SIG-M5 (cell line): ENCODE results near the gene CCNK.

Experiments used
- DNase-seq: peaks from one replicate; lab custom pipeline; 2025; lab: John Stamatoyannopoulos, UW

CCNK gene

GRCh38 chr14:99520571-99521081, 39.4 kb downstream of the CCNK start:
- DNase-seq: no peak

DNA sequence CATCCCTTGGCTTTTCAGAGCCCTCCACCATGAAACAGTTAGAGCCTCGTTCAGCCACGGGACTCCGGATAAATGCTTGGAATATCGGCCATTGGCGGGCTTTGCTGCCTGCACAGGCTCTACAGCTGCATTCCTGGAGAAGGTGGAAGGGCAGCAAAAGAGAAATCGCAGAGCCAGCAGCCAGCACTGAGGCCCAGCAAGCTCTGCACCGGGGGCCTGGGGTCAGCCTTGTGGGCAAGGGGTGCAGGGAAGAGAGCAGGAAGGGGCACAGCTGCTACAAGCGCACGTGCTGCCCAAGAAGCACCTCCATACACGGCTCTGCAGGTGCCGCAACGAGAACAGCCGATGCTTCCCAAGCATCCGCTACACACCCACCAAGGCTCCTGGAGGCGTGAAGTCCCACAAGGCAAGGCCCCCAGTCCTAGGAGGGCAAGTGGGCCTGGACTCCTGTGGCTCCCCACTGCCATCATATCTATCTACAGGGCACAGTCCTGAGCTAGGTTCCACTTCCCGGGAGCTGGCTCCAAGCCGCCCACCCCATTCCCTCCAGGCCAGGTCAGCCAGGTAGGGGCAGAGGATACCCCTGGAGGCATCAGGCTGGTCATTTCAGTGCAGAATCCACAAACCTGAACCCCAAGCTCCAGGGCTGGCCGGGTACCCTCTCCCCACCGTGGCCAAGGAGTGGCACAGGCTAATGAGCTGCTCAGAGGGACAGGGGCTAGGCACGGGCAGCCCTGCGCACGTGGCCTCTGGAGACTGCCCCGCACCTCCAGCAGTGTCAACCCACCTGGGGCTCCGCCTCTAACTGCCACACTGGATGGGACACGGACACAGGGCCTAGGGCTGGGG, 40.2 kb downstream of the CCNK start:
- no peak for DNase-seq

DNA sequence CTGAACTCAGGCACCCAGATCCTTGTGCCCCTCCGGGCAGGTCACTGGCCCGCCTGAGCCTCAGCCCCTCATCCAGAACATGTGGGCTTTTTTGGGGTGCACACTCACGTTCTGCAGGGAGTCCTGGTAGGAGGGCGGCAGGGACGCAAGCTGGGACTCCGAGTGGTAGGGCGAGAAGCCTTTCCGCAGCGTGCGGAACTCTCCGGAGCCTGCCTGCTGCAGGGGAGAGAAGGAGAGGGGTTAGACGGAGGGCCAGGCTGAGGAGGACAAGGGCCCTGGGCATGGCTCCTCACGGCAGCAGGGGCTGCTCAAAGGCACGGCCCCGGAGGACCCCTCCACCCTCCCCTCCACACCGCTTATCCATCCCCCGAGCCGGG, 40.8 kb downstream of the CCNK start:
- DNase-seq: no peak

- DNase-seq: no peak
Measured at GRCh38 chr14:99522457-99522891, 41.3 kb downstream of the CCNK start.

DNA sequence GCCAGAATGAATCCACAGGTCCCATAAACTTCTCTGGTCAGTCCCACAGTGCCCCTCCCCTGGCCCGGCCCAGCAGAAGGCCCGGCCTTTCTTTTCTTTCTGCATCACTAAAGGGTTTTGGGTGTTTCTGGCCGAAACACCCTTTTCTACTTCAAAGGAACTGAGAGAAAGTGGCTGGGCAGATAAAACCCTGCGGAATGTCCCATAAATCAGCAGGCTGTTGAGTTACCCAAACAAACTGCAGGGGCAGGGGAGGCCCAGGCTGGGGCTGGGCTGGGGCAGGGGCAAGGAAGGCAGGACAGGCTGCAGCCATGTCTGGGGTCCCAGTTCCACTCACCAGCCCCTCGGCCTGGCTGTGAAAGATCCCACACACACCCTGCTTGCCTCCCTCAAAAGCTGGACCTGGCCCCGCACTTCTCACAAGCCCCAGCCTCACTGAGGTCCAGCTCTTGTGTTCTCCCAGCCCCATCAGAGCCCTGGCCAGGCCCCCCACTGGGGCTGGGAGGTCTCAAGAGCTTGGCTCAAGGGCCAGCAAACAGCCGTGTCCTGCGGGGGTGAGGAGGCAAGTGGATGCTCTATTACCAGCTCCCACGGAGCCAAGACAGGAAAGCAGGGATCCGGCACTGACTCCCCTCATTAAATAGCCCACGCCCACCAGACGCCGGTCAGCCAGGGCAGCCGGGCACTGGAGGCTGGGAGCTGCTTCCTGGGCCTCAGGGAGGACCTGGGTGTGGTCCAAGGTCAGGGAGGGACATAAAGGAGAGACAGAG, 41.9 kb downstream of the CCNK start:
- DNase-seq: no peak

- DNase-seq: no peak
Measured at GRCh38 chr14:99523704-99524055, 42.5 kb downstream of the CCNK start.

DNA sequence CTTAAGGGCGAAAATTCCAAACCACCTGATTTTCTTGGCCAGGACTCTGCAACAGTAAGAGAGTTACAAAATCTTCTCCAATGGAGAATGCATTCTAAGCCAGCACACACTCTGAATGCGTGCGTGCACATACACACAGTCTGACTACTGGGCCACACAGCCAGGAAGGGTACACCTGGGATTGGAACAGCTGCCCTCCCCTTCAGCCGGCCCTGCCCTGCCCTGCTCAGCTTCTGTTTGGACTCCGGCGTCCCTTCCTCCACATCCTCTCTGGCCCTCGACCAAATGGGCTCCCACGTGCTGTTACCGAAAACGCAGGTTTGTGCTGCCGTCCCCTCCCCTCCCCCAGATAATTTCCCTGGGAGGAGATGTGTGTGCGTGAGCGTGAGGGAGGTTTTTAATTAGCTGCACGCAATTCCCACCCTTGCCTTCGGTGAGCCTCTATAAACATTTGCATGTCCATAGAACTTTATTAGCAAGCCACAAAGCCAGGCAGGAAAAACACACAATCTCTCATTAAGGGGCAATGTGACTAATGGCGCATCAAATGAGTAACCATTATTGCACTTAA, 43.0 kb downstream of the CCNK start:
- no peak for DNase-seq

GRCh38 chr14:99524804-99525698, 43.8 kb downstream of the CCNK start:
- DNase-seq: no peak

- DNase-seq: no peak
Measured at GRCh38 chr14:99525699-99526080, 44.5 kb downstream of the CCNK start.

- no peak for DNase-seq
Measured at GRCh38 chr14:99527026-99527425, 45.8 kb downstream of the CCNK start.

DNA sequence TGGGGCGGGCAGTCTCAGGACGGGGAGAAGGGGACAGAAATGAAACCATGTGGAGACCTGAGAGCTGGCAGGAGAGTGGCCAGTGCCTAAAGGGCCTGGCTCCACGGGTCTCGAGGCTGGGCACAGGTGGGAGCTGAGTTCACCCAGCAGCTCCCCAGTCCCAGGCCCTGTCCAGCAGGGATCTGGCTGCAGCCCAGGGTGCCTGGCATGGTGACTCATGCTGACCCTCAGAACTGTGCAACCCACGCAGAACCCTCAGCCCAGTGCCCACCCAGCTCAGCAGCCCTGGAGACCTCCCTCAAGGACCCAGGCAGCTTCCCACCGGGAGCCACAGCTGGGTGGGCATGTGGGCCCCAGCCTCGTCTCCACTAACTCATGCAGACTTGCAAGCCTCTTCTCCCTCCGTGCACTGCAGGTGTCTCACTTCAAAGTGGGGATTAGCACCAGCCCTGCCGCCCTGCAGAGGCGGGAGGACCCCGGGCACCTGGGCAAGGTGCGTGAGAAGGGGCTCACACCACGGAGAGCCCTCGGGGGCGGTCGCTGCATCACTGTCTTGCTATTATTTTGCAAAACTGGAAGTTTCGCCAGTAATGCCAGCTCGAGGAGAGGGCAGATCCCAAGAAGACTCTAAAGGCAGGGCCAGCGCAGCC, 46.3 kb downstream of the CCNK start:
- no peak for DNase-seq

GRCh38 chr14:99529899-99530298, 48.7 kb downstream of the CCNK start:
- no peak for DNase-seq

DNA sequence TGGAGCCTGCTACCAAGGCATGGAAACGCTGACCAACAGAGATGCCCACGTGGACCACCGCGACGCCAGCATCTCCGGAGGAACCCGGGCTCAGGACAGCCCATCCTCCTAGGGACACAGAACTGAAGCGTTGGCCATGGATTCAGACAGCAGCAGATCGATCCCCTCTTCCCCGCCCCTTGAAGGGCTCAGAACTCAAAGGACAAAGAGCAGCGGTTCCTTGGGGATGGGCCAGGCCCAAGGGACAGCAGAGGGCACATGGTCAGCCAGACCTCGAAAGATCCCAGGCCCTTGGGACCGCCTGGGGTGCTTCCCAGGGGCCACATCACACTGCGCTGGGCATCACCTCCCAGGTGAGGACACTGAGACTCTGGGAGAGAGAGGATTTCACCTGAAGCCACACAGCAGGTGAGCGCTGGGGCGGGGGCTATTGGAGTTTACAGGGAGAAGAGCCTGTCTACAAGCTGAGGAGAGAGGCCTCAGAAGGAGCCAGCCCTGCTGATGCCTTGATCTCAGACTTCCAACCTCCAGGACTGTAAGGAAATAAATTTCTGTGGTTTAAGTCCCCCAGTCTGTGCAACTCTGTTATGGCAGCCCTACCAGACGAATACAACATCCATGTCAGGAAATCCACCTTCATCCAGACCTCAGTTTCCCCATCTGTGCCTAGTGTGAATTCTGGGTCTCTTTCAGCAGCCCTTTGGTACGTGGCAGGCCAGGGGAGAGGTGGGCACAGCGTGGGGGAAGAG, 49.4 kb downstream of the CCNK start:
- DNase-seq: no peak

DNA sequence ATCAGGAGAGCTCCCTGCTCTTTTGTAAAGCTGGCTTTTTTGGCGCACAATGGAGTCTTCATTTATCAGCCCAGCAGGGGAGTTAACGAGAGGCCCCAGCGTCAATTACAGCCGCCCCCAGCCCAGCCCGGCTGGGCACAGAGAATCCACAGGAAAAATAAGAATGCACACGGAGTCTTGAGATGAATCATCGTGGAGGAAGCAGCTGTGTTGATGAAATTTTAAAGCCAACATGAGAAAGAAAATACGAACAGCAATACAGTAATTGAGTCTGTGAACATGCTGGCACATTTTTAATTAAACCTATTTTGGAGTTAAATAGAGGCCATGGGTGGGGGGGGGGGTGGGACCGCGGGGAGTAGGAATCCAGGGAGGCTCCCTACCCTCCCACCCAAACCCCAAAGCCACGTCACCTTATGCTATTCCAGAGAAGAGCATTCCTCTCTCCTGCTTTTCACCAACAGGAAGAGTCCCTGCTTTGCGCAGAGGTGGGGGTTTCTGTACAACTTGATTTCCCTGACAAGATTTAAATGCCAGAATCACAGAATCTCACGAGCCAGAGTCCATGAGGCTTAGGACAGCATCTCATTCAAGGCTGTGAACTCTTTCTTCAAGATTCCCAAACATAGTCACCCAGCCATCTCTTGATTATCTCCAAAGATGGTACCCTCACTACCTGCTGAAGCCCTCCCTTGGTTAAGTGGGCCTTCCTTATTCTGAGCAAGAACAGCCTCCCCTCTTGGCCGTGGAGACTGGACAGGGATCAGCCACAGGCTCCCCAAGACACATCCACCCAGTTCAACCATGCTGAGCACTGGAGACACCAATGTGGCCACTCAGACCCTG, 50.3 kb downstream of the CCNK start:
- DNase-seq: no peak

DNA sequence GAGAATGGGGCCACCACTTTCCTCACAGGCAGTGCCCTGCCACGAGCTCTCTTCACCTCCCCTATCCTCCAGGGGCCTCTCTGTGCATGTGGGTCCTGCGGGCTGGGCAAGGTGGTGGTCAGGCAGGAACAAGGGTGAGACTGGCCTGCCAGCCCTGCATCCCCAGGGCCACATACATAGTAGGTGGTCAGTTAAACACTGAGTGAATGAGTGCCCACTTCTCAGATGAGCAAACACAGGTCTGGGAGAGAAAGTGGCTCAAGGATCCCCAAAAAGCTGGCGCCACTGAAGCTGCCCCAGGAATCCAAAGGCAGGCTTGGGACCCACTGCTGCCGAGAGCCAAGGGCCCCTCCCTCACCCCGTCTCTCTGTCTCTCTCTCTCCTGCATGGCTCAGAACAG, 51.1 kb downstream of the CCNK start:
- no peak for DNase-seq

- DNase-seq: no peak
Measured at GRCh38 chr14:99534333-99534732, 53.1 kb downstream of the CCNK start.

GRCh38 chr14:99534863-99535262, 53.7 kb downstream of the CCNK start:
- no peak for DNase-seq

- no peak for DNase-seq
Measured at GRCh38 chr14:99535448-99535847, 54.2 kb downstream of the CCNK start.

DNA sequence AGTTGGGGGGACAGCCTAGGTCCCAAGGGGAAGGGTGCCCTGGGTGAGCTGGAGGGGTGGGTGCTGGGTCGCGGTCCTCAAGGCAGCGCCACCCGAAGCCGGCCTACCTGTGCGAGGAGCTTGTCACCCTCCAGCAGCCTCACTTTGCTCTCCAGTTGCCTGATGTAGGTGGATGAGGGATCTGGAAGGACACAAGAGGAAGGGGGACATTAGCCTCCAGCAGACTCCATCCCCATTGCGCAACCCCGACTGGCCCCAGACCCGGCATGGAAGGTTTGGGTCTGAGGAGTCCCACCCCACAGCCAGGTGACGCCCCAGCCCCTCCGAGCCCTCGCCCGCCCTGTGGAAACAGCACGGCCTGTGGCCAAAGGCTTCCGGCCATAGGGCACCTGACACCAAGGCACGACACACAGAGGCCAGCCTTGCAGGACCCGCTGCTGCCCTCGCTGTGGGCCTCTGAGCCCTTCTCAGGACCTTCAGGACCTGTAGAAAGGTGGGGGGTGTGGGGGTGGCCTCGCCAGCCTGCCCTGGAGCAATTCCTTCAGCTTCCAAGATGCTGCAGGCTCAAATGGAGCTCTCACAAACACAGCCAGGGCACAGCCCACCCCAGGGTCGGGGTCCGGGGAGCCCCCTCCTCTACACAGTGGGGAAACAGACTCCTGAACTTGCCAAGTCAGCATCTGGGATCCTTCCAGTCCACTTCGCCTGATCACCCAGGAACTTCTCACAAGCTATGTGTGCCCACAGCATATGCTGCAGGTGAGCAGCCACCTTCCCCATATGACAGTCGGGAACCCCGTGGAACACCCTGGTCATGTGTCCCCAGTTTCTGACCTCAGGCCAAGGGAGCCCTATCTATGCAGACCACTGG, 54.9 kb downstream of the CCNK start:
- no peak for DNase-seq
